ENCODE measurements around the gene AUTS2. TPM values are rescaled to one million over a fixed set of nuclear protein-coding genes. Genes with fewer than 3 reads are reported as not detected.

AUTS2 gene
- total RNA-seq, 1 experiment from 2014 or later, result 2.5 TPM

DNA sequence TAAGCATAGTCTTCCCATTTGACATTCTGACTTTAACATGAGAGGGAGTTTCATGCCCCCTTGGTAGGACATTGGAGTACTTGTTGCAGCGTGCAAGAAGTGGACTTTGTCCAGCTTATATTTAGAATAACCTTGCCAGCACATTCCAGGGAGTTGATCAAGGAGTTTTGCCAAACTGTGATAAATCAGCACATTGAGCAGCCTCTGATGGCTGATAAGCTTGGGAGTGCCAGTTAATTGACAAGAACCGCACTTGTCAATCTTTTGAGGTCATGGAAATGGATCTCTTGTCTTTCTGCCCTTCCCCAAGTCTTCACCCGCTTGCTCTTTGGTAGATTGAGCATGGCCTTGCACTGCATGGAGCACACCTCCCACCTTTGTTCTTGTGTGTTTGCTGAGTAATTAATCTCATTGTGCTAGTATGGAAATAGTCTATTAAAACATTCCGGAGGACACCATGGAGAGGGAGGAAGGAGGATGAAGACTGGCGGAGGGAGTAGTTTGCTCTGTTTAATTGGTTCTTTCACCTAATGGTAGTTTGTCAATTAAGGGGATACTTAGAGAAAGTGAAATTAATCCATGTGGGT is 865.2 kb downstream of the AUTS2 start:
- no peak overlapping the region for H3K27ac ChIP-seq (ENCODE audit: low read length)
- ChIA-PET POLR2A (no interaction called here), CTCF (no interaction called here)
- H3K27me3 ChIP-seq (ENCODE audit: control insufficient read depth, insufficient read depth, low read length), result no peaks in the 10 kb centered on the region
- ATAC-seq (no peak), DNase-seq (ENCODE audit: low read depth, low spot score) (no peak)
- in situ Hi-C loops (cut with HindIII; ENCODE audit: low pct_unique_long_range_greater_than_20kb, low sequenced_read_pairs), result no loop called here
- BruUV-seq (replicated peaks), result no TSS peak
- H3K9me3 ChIP-seq (ENCODE audit: control insufficient read depth, insufficient read depth, low read depth, low read length), result no peaks in the 10 kb centered on the region
- intact Hi-C loops (cut with micrococcal nuclease; ENCODE audit: unreplicated experiment), result no loop called here
- TF ChIP-seq TCF7L2 (IDR thresholded peaks at IDR 0.05; ENCODE audit: low read depth, low read length) (no peak), POLR2AphosphoS5 (IDR thresholded peaks at IDR 0.05; ENCODE audit: low read depth, low read length) (no peak), SIN3A (IDR thresholded peaks at IDR 0.05; ENCODE audit: borderline replicate concordance, insufficient read depth, low read depth, low read length) (no peak), REST (IDR thresholded peaks at IDR 0.05; ENCODE audit: insufficient read depth in 1 of 2, low read depth in 2 of 2, low read length in 1 of 2) (no peak)
- TF ChIP-seq, protein P1, sequence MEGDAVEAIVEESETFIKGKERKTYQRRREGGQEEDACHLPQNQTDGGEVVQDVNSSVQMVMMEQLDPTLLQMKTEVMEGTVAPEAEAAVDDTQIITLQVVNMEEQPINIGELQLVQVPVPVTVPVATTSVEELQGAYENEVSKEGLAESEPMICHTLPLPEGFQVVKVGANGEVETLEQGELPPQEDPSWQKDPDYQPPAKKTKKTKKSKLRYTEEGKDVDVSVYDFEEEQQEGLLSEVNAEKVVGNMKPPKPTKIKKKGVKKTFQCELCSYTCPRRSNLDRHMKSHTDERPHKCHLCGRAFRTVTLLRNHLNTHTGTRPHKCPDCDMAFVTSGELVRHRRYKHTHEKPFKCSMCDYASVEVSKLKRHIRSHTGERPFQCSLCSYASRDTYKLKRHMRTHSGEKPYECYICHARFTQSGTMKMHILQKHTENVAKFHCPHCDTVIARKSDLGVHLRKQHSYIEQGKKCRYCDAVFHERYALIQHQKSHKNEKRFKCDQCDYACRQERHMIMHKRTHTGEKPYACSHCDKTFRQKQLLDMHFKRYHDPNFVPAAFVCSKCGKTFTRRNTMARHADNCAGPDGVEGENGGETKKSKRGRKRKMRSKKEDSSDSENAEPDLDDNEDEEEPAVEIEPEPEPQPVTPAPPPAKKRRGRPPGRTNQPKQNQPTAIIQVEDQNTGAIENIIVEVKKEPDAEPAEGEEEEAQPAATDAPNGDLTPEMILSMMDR (IDR thresholded peaks at IDR 0.05), result no peak
- H3K4me3 ChIP-seq (ENCODE audit: low read depth in 2 of 2, low read length in 2 of 2), result no peak overlapping the region
- H3K4me1 ChIP-seq (ENCODE audit: control insufficient read depth, insufficient read depth, low read length), result no peaks in the 10 kb centered on the region
- no peaks in the 10 kb centered on the region for H3K36me3 ChIP-seq (ENCODE audit: control insufficient read depth, insufficient read depth, low read length)

- no peaks in the 10 kb centered on the region for H3K9me3 ChIP-seq (ENCODE audit: control insufficient read depth, insufficient read depth, low read depth, low read length)
- no peak for DNase-seq (ENCODE audit: low read depth, low spot score)
- H3K27me3 ChIP-seq (ENCODE audit: control insufficient read depth, insufficient read depth, low read length), result no peaks in the 10 kb centered on the region
- CTCF ChIA-PET, result no interaction called here
- no peak for ATAC-seq
- H3K27ac ChIP-seq (ENCODE audit: low read length), result no peak overlapping the region
- TF ChIP-seq POLR2AphosphoS5 (IDR thresholded peaks at IDR 0.05; ENCODE audit: low read depth, low read length), result no peak
- no peak for TF ChIP-seq REST (IDR thresholded peaks at IDR 0.05; ENCODE audit: insufficient read depth in 1 of 2, low read depth in 2 of 2, low read length in 1 of 2)
- no peak for TF ChIP-seq TCF7L2 (IDR thresholded peaks at IDR 0.05; ENCODE audit: low read depth, low read length)
- TF ChIP-seq SIN3A (IDR thresholded peaks at IDR 0.05; ENCODE audit: borderline replicate concordance, insufficient read depth, low read depth, low read length), result no peak
- TF ChIP-seq, protein P1 (IDR thresholded peaks at IDR 0.05), result no peak
- no peaks in the 10 kb centered on the region for H3K36me3 ChIP-seq (ENCODE audit: control insufficient read depth, insufficient read depth, low read length)
- no peak overlapping the region for H3K4me3 ChIP-seq (ENCODE audit: low read depth in 2 of 2, low read length in 2 of 2)
- POLR2A ChIA-PET, result no interaction called here
- no TSS peak for BruUV-seq (replicated peaks)
- intact Hi-C loops (cut with micrococcal nuclease; ENCODE audit: unreplicated experiment) (no loop called here), in situ Hi-C loops (cut with HindIII; ENCODE audit: low pct_unique_long_range_greater_than_20kb, low sequenced_read_pairs) (no loop called here)
- no peaks in the 10 kb centered on the region for H3K4me1 ChIP-seq (ENCODE audit: control insufficient read depth, insufficient read depth, low read length)
Observed at GRCh38 chr7:70466725-70467364, 868.6 kb downstream of the AUTS2 start.

All from Panc1 (cell line).